Measurements from ENCODE around the gene CDCP1. TPM values are rescaled to one million over a fixed set of nuclear protein-coding genes. Genes with fewer than 3 reads are reported as not detected.

Gene CDCP1
- total RNA-seq, 1 experiment from 2014 or later = 0.13 TPM

DNA sequence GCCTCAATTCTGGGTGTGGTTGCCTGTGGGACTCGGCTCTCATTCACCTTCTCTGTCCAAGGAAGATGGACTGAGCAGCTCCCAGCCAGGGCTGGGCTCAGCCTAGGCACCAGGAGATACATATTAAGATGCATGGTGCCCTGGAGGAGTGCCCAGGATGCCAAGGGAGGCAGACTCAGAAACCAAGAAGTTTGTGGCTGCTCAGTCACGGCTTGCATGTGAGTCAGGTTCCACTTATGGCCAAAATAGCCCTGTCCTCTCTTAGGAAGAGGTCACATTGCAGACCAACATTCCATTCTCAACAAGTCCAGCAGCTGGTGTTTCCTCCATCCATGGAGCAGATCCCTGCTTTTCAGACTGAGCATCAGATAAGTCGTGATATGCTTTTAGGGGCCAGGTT is 21.8 kb downstream of the CDCP1 start:
- no peak for TF ChIP-seq EZH2 (IDR thresholded peaks at IDR 0.05; ENCODE audit: borderline replicate concordance, low read depth, low read length, poor library complexity, severe bottlenecking)
- TF ChIP-seq, protein P1, sequence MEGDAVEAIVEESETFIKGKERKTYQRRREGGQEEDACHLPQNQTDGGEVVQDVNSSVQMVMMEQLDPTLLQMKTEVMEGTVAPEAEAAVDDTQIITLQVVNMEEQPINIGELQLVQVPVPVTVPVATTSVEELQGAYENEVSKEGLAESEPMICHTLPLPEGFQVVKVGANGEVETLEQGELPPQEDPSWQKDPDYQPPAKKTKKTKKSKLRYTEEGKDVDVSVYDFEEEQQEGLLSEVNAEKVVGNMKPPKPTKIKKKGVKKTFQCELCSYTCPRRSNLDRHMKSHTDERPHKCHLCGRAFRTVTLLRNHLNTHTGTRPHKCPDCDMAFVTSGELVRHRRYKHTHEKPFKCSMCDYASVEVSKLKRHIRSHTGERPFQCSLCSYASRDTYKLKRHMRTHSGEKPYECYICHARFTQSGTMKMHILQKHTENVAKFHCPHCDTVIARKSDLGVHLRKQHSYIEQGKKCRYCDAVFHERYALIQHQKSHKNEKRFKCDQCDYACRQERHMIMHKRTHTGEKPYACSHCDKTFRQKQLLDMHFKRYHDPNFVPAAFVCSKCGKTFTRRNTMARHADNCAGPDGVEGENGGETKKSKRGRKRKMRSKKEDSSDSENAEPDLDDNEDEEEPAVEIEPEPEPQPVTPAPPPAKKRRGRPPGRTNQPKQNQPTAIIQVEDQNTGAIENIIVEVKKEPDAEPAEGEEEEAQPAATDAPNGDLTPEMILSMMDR (conservative IDR thresholded peaks at IDR 0.05; ENCODE audit: low read depth, low read length) = no peak
- Histone ChIP-seq H3K27ac (ENCODE audit: low read depth, low read length, poor library complexity, severe bottlenecking) (no peak overlapping the region), H3K27me3 (replicated peaks; ENCODE audit: insufficient read depth, low read depth, low read length, poor library complexity) (no peaks in the 10 kb centered on the region), H3K4me1 (ENCODE audit: insufficient read depth, low read length, poor library complexity, severe bottlenecking) (no peaks in the 10 kb centered on the region), H3K9me3 (ENCODE audit: low read depth, low read length, poor library complexity, severe bottlenecking) (no peaks in the 10 kb centered on the region), H3K36me3 (ENCODE audit: insufficient read depth, low read length, poor library complexity, severe bottlenecking) (no peaks in the 10 kb centered on the region), H3K4me3 (ENCODE audit: low read depth, low read length, poor library complexity, severe bottlenecking) (no peak overlapping the region)
- BruUV-seq (replicated peaks) = no TSS peak
- intact Hi-C loops (cut with micrococcal nuclease; ENCODE audit: unreplicated experiment) = no loop called here
- ChIA-PET CTCF (no interaction called here), POLR2A (ENCODE audit: low non-redundant PET) (no interaction called here)
- no peak for DNase-seq (ENCODE audit: low spot score)

- intact Hi-C loops (cut with micrococcal nuclease; ENCODE audit: unreplicated experiment) = no loop called here
- TF ChIP-seq, protein P1 (conservative IDR thresholded peaks at IDR 0.05; ENCODE audit: low read depth, low read length) = no peak
- no peak for TF ChIP-seq EZH2 (IDR thresholded peaks at IDR 0.05; ENCODE audit: borderline replicate concordance, low read depth, low read length, poor library complexity, severe bottlenecking)
- POLR2A ChIA-PET (ENCODE audit: low non-redundant PET) = interaction anchor here (0.6 kb wide), 1 partner anchor 756 kb away, joined by 3 read pairs; no protein-coding TSS in a partner anchor
- CTCF ChIA-PET = no interaction called here
- Histone ChIP-seq H3K9me3 (ENCODE audit: low read depth, low read length, poor library complexity, severe bottlenecking) (no peaks in the 10 kb centered on the region), H3K36me3 (ENCODE audit: insufficient read depth, low read length, poor library complexity, severe bottlenecking) (no peaks in the 10 kb centered on the region), H3K4me1 (ENCODE audit: insufficient read depth, low read length, poor library complexity, severe bottlenecking) (no peaks in the 10 kb centered on the region), H3K4me3 (ENCODE audit: low read depth, low read length, poor library complexity, severe bottlenecking) (no peak overlapping the region), H3K27ac (ENCODE audit: low read depth, low read length, poor library complexity, severe bottlenecking) (no peak overlapping the region), H3K27me3 (replicated peaks; ENCODE audit: insufficient read depth, low read depth, low read length, poor library complexity) (no peaks in the 10 kb centered on the region)
- DNase-seq (ENCODE audit: low spot score) = no peak
- no TSS peak for BruUV-seq (replicated peaks)
Observed at GRCh38 chr3:45123581-45124269, 22.5 kb downstream of the CDCP1 start.

- H3K27ac ChIP-seq (ENCODE audit: low read depth, low read length, poor library complexity, severe bottlenecking) = no peak overlapping the region
- CTCF ChIA-PET = no interaction called here
- no peak for TF ChIP-seq EZH2 (IDR thresholded peaks at IDR 0.05; ENCODE audit: borderline replicate concordance, low read depth, low read length, poor library complexity, severe bottlenecking)
- TF ChIP-seq, protein P1 (conservative IDR thresholded peaks at IDR 0.05; ENCODE audit: low read depth, low read length) = no peak
- H3K36me3 ChIP-seq (ENCODE audit: insufficient read depth, low read length, poor library complexity, severe bottlenecking) = no peaks in the 10 kb centered on the region
- H3K4me1 ChIP-seq (ENCODE audit: insufficient read depth, low read length, poor library complexity, severe bottlenecking) = no peaks in the 10 kb centered on the region
- H3K27me3 ChIP-seq (replicated peaks; ENCODE audit: insufficient read depth, low read depth, low read length, poor library complexity) = no peaks in the 10 kb centered on the region
- DNase-seq (ENCODE audit: low spot score) = no peak
- no TSS peak for BruUV-seq (replicated peaks)
- POLR2A ChIA-PET (ENCODE audit: low non-redundant PET) = no interaction called here
- intact Hi-C loops (cut with micrococcal nuclease; ENCODE audit: unreplicated experiment) = no loop called here
- no peaks in the 10 kb centered on the region for H3K9me3 ChIP-seq (ENCODE audit: low read depth, low read length, poor library complexity, severe bottlenecking)
- no peak overlapping the region for H3K4me3 ChIP-seq (ENCODE audit: low read depth, low read length, poor library complexity, severe bottlenecking)
Observed at GRCh38 chr3:45123030-45123429, 23.1 kb downstream of the CDCP1 start.
